HG03354 (cell line): ENCODE data around the gene PLBD2.

Source experiments
- ATAC-seq: cut with Tn5 transposase; IDR thresholded peaks from one replicate; pipeline ENCODE4 v1.9.1; 2021; ENCODE audit warnings: mild to moderate bottlenecking; ENCODE audit not compliant: unreplicated experiment, poor library complexity, severe bottlenecking

The PLBD2 gene

GRCh38 chr12:113366827-113367226, 8.4 kb downstream of the PLBD2 start:
- ATAC-seq, result no peak

GRCh38 chr12:113368331-113368730, 9.9 kb downstream of the PLBD2 start:
- ATAC-seq, result no peak

GRCh38 chr12:113369391-113369985, 11.1 kb downstream of the PLBD2 start:
- ATAC-seq, result no peak

GRCh38 chr12:113370923-113371682, 12.7 kb downstream of the PLBD2 start:
- ATAC-seq, result no peak

- ATAC-seq, result no peak
Observed at GRCh38 chr12:113371808-113372207, 13.4 kb downstream of the PLBD2 start.

- no peak for ATAC-seq
Observed at GRCh38 chr12:113372371-113372770, 14.0 kb downstream of the PLBD2 start.

GRCh38 chr12:113373440-113373839, 15.1 kb downstream of the PLBD2 start:
- no peak for ATAC-seq

- ATAC-seq, result no peak
Observed at GRCh38 chr12:113373969-113374368, 15.6 kb downstream of the PLBD2 start.

- no peak for ATAC-seq
Observed at GRCh38 chr12:113374823-113375428, 16.5 kb downstream of the PLBD2 start.

- ATAC-seq, result no peak
Observed at GRCh38 chr12:113378291-113378690, 19.9 kb downstream of the PLBD2 start.

GRCh38 chr12:113381220-113381619, 22.8 kb downstream of the PLBD2 start:
- ATAC-seq, result no peak

GRCh38 chr12:113382206-113382605, 23.8 kb downstream of the PLBD2 start:
- no peak for ATAC-seq

GRCh38 chr12:113384778-113385177, 26.4 kb downstream of the PLBD2 start:
- ATAC-seq, result no peak

GRCh38 chr12:113385282-113385882, 27.0 kb downstream of the PLBD2 start:
- ATAC-seq, result no peak

- ATAC-seq, result no peak
Observed at GRCh38 chr12:113386866-113387566, 28.6 kb downstream of the PLBD2 start.

GRCh38 chr12:113387631-113388030, 29.2 kb downstream of the PLBD2 start:
- no peak for ATAC-seq

GRCh38 chr12:113388351-113388750, 30.0 kb downstream of the PLBD2 start:
- ATAC-seq, result no peak

GRCh38 chr12:113390064-113391043, 32.0 kb downstream of the PLBD2 start:
- no peak for ATAC-seq

- no peak for ATAC-seq
Observed at GRCh38 chr12:113391145-113391544, 32.8 kb downstream of the PLBD2 start.
